ENCODE measurements around the gene GNG12. TPM values are rescaled to one million over a fixed set of nuclear protein-coding genes. Genes with fewer than 3 reads are reported as not detected.

Gene GNG12
- total and polyA plus RNA-seq, 9 of the 15 experiments (the other 6 are each of a cell fraction or from before 2014, with no cell fraction given) = 2.6 to 6.0 (median 4.1) TPM

- H3K9me3 ChIP-seq (replicated peaks; ENCODE audit: control insufficient read depth, insufficient read depth, low read depth, low read length) = no peaks in the 10 kb centered on the region
- intact Hi-C loops (cut with micrococcal nuclease) = no loop called here
- in situ Hi-C loops (cut with MboI) = no loop called here
- H4K20me1 ChIP-seq (replicated peaks; ENCODE audit: control insufficient read depth, insufficient read depth, low read length) = no peaks in the 10 kb centered on the region
- H3K79me2 ChIP-seq (ENCODE audit: control insufficient read depth, insufficient read depth, low read length) = no peaks in the 10 kb centered on the region
- H3K9me1 ChIP-seq (ENCODE audit: control insufficient read depth, insufficient read depth, low read length) = no peaks in the 10 kb centered on the region
- CTCF ChIA-PET (ENCODE audit: low intra/inter-chr PET ratio) = interaction anchor here (0.5 kb wide), 1 partner anchor 369 kb away, joined by 3 read pairs; no protein-coding TSS in a partner anchor
- peak overlapping the region; percentile 5; the same call in 1 of the 2 replicates for H3K4me2 ChIP-seq (ENCODE audit: insufficient read depth, low read length)
- H3K36me3 ChIP-seq (ENCODE audit: control insufficient read depth, insufficient read depth, low read length) = no peaks in the 10 kb centered on the region
- peaks cover 10 to 20% of the 10 kb centered on the region in 2 experiments for H3K4me1 ChIP-seq (replicated peaks in 1 of 2; ENCODE audit: control insufficient read depth in 2 of 2, insufficient read depth in 2 of 2, low read length in 2 of 2)
- H3K27me3 ChIP-seq (ENCODE audit: control insufficient read depth in 2 of 2, insufficient read depth in 2 of 2, low read length in 2 of 2) = no peaks in the 10 kb centered on the region
- peak; percentile 41; the same call in 1 of the 3 replicates for ATAC-seq
- TF ChIP-seq RCOR1 (IDR thresholded peaks at IDR 0.05; ENCODE audit: borderline replicate concordance in 1 of 2, low read depth in 2 of 2, low read length in 2 of 2) (0 out of 4 replicates have a peak, but pooled peaks of 1 of the 2 experiments have one; percentile 70), CBFA2T3 (IDR thresholded peaks at IDR 0.05) (0 out of 2 replicates have a peak, but pooled peaks have one; percentile 20), SMARCA4 (IDR thresholded peaks at IDR 0.05) (0 out of 2 replicates have a peak, but pooled peaks have one; percentile 41), DPF2 (IDR thresholded peaks at IDR 0.05) (peak; percentile 57), ZNF140 (CRISPR knock-in tag; IDR thresholded peaks at IDR 0.05) (no peak), POLR2AphosphoS5 (IDR thresholded peaks at IDR 0.05; ENCODE audit: control insufficient read depth, insufficient read depth, low read depth, low read length) (no peak), HDAC1 (IDR thresholded peaks at IDR 0.05) (0 out of 4 replicates have a peak, but pooled peaks of 1 of the 2 experiments have one; percentile 33), SRSF1 (IDR thresholded peaks at IDR 0.05; ENCODE audit: low read depth, low read length) (no peak), E2F3 (CRISPR knock-in tag; IDR thresholded peaks at IDR 0.05) (no peak), PKNOX1 (IDR thresholded peaks at IDR 0.05) (0 out of 2 replicates have a peak, but pooled peaks have one; percentile 17), HDAC2 (IDR thresholded peaks at IDR 0.05) (peak; percentile 80), ARID1B (IDR thresholded peaks at IDR 0.05) (peak; percentile 44; the same call in 1 of the 2 replicates), RREB1 (CRISPR knock-in tag; IDR thresholded peaks at IDR 0.05) (no peak), NFE2 (IDR thresholded peaks at IDR 0.05; ENCODE audit: low read depth) (peak; percentile 51), KLF1 (tag; IDR thresholded peaks at IDR 0.05) (no peak), KDM1A (IDR thresholded peaks at IDR 0.05) (peak; percentile 85 to 90)
- no TSS peak for BruUV-seq (replicated peaks)
- POLR2A ChIA-PET = interaction anchor here (1.5 to 2.1 kb wide), 3 partner anchors 9 to 58 kb away, joined by 5 to 8 read pairs (median 5); partner anchors contain the start of gene GADD45A
- no peak overlapping the region for H3K4me3 ChIP-seq
- H3K9ac ChIP-seq (ENCODE audit: insufficient read depth in 1 of 2, low read depth in 2 of 2, low read length in 2 of 2) = no peak overlapping the region
- 13% methylated on average over 3 of the region's 3 CpGs for WGBS (ENCODE audit: insufficient coverage, low coverage, missing lambda C conversion rate)
- no peak overlapping the region for H2AFZ ChIP-seq (ENCODE audit: low read depth, low read length)
- peak; percentile 32 for FAIRE-seq
- H3K27ac ChIP-seq (ENCODE audit: extremely low read depth, low read depth, low read length) = no peak overlapping the region
- no peak for DNase-seq (ENCODE audit: extremely low read depth in 1 of 4, low spot score in 3 of 4)
Measured at GRCh38 chr1:67743072-67743725, 90.1 kb downstream of the GNG12 start.

Data from K562 (cell line).